ENCODE measurements around the gene KCNJ15.

The KCNJ15 gene

DNA sequence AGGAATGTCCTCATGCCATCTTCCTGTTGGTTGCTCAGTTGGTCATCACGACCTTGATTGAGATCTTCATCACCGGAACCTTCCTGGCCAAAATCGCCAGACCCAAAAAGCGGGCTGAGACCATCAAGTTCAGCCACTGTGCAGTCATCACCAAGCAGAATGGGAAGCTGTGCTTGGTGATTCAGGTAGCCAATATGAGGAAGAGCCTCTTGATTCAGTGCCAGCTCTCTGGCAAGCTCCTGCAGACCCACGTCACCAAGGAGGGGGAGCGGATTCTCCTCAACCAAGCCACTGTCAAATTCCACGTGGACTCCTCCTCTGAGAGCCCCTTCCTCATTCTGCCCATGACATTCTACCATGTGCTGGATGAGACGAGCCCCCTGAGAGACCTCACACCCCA, 42.9 kb downstream of the KCNJ15 start:
- DNase-seq (ENCODE audit: low spot score) = no peak

DNA sequence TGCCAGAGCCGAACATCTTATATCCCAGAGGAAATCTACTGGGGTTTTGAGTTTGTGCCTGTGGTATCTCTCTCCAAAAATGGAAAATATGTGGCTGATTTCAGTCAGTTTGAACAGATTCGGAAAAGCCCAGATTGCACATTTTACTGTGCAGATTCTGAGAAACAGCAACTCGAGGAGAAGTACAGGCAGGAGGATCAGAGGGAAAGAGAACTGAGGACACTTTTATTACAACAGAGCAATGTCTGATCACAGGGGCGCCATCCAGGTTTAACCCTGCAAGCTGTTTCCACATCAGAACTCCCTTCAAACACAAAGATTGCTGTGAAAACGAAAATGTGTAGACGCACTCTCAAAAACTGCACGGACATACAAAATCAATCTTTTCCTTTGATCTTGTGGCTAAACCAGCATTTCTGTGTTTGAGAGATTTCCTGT, 43.4 kb downstream of the KCNJ15 start:
- DNase-seq (ENCODE audit: low spot score) = no peak

DNA sequence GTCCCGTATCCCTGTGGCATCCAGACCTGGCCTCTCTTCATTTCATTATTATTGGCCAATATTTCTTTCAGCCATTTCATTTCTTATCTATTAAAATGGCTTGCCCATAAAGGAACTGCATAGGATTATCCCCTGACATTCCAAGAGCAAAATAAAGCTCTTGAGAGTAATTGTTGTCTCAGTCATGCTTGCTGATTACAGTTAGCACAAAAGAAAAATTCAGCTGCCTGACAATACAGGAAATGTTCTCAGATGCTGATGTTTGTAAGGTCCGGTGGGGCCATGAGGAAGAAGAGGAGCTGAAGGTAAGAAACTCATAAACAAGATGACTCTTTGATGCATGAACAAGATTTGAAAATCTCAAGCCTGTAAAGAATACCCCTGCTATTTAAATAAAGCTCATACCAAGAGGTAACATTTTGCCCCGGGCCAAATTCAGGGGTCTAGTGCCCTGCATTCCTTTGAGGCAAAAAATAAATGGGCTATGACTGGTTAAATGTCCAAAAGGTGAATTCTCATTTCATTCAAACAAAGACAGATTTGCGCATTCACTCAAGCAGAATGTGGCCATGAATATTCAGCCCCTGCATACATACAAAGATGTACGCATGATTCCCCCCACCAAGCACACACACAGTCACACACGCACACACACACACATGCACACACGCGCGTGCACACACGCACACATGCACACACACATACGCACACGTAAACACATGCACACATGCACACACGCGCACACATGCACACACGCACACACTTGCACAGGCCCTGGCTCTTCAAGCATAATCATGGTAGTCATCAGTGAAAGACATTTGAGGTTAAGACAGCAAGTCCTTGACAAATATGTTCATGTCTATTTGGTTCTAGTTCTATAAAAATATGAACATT, 44.8 kb downstream of the KCNJ15 start:
- DNase-seq (ENCODE audit: low spot score) = no peak

DNA sequence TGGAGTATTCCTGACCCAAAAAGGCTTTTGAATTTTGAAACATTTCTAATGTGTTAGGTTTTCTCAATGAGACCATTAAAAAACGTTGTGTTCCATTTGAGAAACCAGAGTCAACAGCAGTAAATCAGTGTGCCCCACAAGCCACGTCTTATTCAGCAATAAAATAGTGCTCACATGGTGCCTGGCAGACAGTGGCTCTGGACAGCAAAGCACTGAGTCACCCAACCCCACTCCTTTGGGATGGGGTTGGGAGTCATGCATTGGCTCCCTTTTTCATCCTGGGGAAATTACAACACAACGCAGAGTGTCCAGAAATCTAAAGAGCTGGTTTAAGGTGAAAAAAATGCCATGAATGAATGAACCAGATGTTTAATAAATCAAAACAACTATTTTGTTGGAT, 46.5 kb downstream of the KCNJ15 start:
- no peak for DNase-seq (ENCODE audit: low spot score)

DNA sequence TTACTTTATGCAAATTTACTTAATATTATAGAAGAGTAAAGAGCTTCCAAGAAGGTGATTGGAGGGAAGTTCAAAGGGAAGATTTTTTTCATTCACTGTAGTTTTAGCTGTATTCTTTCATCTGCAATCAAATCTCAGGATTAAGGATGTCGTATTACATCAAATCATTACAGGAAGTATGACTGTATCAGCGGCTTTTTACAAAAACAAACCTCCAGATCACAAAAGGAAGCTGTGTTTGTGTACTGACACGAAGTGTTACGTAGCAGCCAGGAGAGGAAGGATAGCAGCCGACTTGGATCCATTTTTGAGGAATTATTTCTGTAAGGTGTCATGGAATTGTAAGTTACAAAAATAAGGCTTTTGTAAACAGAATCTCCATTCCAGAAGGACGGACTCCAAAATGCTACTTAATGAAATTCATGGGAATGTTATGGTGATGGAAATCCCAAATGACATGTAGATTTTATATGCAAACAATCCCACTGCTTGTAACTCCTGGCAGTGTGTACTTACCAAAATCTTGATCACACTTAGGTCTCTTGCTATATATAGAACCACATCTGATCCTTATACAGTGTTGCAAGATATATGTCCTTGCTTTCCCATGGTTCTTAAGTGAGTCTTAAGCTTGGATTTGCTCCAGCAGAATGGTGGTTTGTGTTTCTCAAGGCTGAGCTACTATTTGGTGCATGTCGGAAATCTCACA, 49.8 kb downstream of the KCNJ15 start:
- DNase-seq (ENCODE audit: low spot score) = no peak

DNA sequence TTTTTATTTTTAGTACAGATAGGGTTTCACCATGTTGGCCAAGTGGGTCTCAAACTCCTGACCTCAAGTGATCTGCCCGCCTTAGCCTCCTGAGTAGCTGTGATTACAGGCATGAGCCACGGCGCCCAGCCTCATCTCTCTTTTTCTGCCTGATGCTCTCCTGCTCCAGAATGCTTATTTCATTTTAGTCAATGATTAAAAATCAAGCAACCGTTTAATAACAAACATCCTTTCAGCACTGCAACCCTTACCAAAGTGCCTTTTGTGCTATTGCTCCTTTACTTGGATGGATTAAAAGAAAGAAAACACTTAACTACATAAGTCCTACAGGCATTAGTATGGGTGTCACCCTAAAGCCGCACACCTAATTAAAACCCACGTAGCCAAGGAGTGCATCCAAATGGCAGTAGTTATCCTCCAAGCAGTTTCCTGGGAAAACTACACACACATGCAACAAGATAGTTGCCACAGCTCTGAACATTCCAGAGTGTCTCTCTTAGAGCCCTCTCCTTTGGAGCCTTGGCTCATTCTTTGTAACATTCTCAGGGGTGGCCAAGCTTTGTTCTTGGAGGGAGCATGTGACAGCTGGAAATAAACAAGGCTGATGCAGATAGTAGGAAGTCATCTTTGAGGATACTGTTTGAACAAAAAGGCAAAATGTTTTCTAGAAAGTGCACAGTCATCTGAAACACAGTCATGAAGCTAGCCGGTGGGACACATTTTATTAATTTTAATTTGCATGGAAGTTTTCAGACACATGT, 51.2 kb downstream of the KCNJ15 start:
- no peak for DNase-seq (ENCODE audit: low spot score)

DNA sequence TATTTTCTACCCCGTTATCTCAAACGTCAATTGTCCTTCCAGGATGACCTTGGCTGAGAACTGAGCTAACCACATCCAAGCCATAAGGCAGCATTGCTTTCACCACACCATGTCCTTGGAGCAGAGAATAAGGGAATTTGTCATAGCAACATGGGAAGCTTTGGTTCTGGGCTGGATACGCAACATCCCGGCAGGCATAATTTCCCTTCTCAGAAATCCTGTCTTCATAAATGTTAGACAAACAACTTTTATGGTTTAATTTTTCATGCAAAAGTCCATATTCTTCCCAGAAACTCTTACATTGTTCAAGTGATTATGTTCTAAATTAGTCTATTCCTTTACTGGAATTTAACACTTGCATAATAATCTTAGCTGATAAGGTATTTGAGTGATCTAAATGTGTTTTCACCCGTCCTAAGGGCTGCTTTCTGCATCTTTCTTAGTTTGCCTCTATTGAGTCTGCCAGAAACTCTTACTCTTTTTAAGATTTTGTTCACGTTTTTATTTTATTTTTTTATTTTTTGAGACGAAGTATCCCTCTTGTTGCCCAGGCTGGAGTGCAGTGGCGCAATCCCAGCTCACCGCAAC, 51.8 kb downstream of the KCNJ15 start:
- DNase-seq (ENCODE audit: low spot score) = no peak

DNA sequence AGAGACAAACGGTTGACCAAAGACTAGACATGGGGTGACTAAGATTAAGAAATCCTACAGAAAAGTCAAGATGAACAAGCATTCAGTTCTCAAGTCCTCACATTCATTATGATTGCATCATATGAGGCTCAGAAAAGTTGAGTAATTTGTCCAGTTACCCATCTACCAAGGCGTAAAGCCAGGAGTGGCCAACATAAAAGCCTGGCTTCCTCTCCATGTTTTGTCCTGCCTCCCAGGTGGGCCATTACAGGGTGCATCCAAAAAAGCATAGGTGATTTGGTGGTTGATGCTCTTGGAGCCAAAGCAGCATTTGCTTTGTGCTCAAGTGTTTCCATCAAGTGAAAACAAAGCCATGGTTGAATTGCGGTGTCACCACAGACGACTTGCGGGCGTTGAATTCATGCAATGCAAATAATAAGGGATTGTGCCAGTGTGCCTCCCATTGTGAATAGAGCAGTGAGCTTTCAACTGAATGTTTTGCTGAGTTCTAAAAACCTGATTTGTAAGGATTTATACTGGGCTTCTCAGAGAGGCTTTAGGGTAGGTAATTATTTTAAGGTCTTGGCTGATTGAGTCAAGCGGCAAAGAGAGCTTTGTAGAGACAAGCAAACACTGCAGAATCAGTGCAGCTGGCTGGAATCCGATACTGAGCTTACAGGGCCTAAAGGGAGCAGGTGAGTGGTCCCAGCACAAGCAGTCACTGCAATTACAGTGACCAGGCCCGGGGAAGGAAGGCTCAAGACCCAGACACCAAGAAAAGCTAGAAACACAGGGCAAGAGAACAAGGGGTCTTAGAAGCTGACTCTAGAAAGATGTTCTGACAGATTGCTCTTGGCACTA, 54.1 kb downstream of the KCNJ15 start:
- no peak for DNase-seq (ENCODE audit: low spot score)

DNA sequence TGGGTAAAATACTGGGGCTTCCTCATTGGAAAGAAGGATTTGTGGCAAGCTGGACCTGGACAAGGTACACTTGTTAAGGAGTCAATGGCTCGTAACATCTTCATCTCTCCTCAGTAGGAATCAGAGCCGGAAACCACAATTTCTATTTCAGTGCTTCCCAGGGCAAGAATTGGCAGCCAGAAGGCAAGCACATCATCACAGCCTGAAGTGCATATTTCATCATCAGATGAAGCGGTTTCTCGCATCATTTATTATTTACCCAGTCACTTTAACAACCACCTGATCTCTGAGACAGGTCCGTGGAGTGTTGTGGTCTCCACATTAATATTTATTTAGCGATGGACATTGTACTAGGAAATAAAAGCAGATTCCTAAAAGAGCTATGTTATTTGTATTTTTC, 55.0 kb downstream of the KCNJ15 start:
- DNase-seq (ENCODE audit: low spot score) = no peak

- no peak for DNase-seq (ENCODE audit: low spot score)
Observed at GRCh38 chr21:38312822-38313221, 56.0 kb downstream of the KCNJ15 start.

GRCh38 chr21:38314558-38314957, 57.8 kb downstream of the KCNJ15 start:
- DNase-seq (ENCODE audit: low spot score) = no peak

DNA sequence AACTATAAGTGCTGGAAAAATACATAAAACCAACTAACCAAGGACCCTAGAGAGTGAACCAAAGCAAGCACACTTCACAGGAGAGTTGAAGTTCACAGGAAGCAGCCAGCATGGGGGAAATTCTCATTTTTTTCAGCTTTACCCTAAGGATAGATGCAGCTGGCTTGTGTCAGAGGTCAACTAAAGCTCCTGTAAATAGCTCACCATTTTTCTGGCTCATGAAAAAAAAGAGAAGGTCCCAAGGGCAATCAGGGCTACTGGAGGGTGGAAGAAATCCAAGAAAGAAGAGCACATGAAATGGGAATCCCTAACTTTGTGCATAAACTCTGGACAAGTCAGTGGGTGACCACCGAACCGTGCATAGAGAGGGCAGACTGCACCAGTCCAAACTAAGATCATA, 58.3 kb downstream of the KCNJ15 start:
- no peak for DNase-seq (ENCODE audit: low spot score)

- no peak for DNase-seq (ENCODE audit: low spot score)
Observed at GRCh38 chr21:38319781-38320180, 63.0 kb downstream of the KCNJ15 start.

- no peak for DNase-seq (ENCODE audit: low spot score)
Observed at GRCh38 chr21:38321568-38321967, 64.8 kb downstream of the KCNJ15 start.

GRCh38 chr21:38322311-38322950, 65.6 kb downstream of the KCNJ15 start:
- no peak for DNase-seq (ENCODE audit: low spot score)

- DNase-seq (ENCODE audit: low spot score) = no peak
Observed at GRCh38 chr21:38323721-38324531, 67.1 kb downstream of the KCNJ15 start.

- no peak for DNase-seq (ENCODE audit: low spot score)
Observed at GRCh38 chr21:38325216-38325615, 68.4 kb downstream of the KCNJ15 start.

DNA sequence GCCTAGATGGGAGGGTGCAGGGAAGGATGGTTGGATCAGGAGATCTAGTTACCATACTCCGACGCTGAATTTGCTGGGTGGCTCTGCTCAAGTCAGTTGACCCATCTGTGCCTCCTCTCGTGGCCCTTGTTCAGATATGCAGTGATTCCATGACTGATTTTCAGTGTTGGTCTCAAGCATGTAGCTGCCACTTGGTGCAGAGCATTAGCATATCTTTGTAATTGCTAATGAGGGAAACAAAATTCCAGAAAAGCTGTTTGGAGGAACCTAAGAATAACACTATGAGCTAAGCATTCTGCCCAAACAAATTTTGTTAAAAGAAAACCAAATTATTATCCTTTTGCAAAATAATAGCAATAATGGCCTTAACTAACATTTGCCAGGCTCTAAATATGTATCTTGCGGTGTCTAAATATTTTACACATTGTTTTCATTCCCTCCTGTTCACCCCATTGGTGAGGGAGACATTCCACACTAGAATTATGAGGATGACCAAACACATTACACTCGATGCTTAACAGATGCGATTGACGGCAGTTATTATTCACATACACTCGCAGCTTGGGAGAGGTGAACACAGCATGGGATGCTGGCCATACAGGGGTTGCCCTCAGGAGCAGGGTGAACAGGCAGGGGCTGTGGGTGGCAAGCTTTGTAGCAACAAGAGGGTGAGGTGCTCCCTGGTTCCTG, 69.1 kb downstream of the KCNJ15 start:
- no peak for DNase-seq (ENCODE audit: low spot score)

DNA sequence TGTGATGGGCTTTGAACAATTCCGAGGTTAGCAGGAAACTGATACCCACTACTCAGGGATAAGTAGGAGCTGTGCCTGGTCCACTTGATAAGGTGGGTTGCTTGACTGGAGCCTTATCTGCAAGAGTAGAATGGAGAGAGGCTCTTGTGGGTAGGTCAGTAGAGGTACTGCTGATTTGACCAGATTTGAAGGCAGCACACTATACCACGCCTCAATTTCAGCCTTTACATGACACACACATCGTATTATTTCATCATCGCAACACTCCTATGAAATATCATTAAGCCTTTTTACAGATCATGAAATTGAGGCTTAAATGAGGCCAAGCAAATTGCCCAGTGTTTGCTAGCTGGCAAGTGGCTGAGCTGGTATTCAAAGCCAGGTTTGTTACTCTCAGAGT, 69.6 kb downstream of the KCNJ15 start:
- no peak for DNase-seq (ENCODE audit: low spot score)
